HL-60 (cell line): ENCODE measurements around the gene SYT12.

ENCODE experiments used
- DNase-seq, 2 experiments: peaks; one replicate each; pipeline ENCODE4 v3.0.0-alpha.2; 2010 to 2020; ENCODE audit warnings: low read depth in 1 of 2, low spot score in 1 of 2
- H3K27ac ChIP-seq: fragments of 250-450 bp; sonication (Bioruptor Pico); replicated peaks from 2 replicates; pipeline ENCODE4 v1.5.1; 2020; ENCODE audit warnings: mild to moderate bottlenecking, moderate library complexity
- H3K27me3 ChIP-seq: fragments of 250-450 bp; sonication (Bioruptor Pico); 2 replicates; pipeline ENCODE4 v1.5.1; 2021; ENCODE audit warnings: mild to moderate bottlenecking, moderate library complexity; ENCODE audit not compliant: insufficient read depth, poor library complexity, severe bottlenecking
- H3K4me3 ChIP-seq: replicated peaks from 2 replicates; pipeline ENCODE4 v1.5.1; 2011; ENCODE audit warnings: mild to moderate bottlenecking, control low read depth, low read length; ENCODE audit not compliant: insufficient read depth
- GABPA ChIP-seq: IDR thresholded peaks from 2 replicates; pipeline ENCODE4 v1.6.1; 2012; ENCODE audit warnings: low read depth
- POLR2AphosphoS5 ChIP-seq: IDR thresholded peaks from 2 replicates; pipeline ENCODE4 v1.6.1; 2012; ENCODE audit warnings: low read depth
- SPI1 ChIP-seq: IDR thresholded peaks from 2 replicates; pipeline ENCODE4 v1.6.1; 2012; ENCODE audit warnings: low read depth, mild to moderate bottlenecking, borderline replicate concordance
- TF ChIP-seq, protein P1 (sequence below): IDR thresholded peaks from 2 replicates; pipeline ENCODE4 v1.6.1; 2012; ENCODE audit warnings: low read depth; ENCODE audit not compliant: insufficient replicate concordance
- TF ChIP-seq, protein P2 (sequence below): IDR thresholded peaks from one replicate; pipeline ENCODE4 v1.5.1; 2011; ENCODE audit warnings: low read length, control low read depth, inconsistent platforms; ENCODE audit not compliant: insufficient read depth

Gene SYT12

DNA sequence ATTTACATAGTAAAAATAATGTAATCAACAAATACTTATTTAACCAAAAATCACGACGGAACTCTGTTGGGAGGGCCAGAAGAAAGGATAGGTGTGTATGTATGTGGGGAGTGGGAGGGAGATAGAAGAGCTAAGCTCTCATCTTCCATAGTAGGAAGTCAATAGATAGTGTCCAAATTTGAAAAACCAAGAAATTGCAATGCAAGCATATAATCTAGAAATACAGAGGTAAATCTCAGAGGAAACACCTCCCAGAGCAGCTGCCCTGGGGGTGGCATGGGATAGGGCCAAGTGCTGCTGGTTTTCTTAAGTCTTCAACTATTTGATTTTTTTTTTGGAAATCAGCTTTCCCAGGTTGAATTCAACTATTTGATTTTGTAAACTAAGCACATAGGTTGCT is 30.9 kb upstream of the SYT12 start:
- no peak for DNase-seq
- Histone ChIP-seq H3K27ac (no peak overlapping the region), H3K4me3 (no peak overlapping the region), H3K27me3 (no peaks in the 10 kb centered on the region)
- TF ChIP-seq GABPA, result no peak
- TF ChIP-seq, protein P1, sequence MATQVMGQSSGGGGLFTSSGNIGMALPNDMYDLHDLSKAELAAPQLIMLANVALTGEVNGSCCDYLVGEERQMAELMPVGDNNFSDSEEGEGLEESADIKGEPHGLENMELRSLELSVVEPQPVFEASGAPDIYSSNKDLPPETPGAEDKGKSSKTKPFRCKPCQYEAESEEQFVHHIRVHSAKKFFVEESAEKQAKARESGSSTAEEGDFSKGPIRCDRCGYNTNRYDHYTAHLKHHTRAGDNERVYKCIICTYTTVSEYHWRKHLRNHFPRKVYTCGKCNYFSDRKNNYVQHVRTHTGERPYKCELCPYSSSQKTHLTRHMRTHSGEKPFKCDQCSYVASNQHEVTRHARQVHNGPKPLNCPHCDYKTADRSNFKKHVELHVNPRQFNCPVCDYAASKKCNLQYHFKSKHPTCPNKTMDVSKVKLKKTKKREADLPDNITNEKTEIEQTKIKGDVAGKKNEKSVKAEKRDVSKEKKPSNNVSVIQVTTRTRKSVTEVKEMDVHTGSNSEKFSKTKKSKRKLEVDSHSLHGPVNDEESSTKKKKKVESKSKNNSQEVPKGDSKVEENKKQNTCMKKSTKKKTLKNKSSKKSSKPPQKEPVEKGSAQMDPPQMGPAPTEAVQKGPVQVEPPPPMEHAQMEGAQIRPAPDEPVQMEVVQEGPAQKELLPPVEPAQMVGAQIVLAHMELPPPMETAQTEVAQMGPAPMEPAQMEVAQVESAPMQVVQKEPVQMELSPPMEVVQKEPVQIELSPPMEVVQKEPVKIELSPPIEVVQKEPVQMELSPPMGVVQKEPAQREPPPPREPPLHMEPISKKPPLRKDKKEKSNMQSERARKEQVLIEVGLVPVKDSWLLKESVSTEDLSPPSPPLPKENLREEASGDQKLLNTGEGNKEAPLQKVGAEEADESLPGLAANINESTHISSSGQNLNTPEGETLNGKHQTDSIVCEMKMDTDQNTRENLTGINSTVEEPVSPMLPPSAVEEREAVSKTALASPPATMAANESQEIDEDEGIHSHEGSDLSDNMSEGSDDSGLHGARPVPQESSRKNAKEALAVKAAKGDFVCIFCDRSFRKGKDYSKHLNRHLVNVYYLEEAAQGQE, result no peak

DNA sequence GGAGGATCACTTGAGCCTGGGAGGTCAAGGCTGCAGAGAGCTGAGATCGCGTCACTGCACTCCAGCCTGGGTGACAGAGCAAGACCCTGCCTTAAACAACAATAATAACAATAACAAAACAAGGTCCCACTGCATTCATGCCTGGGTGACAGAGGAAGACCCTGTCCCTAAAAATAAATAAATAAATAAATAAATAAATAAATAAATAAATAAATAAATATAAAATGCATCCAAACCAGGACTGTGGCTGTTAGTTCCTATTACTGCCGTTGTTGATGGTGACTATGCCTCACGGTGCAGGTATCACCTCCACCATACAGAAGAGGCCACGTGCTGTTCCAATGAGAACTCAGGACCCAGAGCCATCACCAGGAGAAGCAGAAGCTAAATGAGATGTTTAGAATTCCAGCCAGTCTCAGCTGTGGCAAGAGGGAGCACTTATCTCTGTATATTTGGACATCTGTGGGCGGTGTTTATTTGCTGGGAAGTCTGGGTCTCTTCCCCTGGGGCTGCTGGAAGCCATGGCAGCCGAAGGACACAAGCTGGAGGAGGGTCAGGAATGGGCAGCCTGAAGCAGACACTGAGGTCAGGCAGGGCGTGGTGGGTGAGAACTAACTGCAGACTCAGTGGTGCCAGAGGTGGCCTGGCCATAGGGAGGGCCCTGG is 26.2 kb upstream of the SYT12 start:
- Histone ChIP-seq H3K4me3 (no peak overlapping the region), H3K27me3 (no peaks in the 10 kb centered on the region), H3K27ac (no peak overlapping the region)
- DNase-seq, result no peak
- TF ChIP-seq POLR2AphosphoS5, result no peak
- no peak for TF ChIP-seq GABPA
- TF ChIP-seq, protein P1, result no peak
- no peak for TF ChIP-seq SPI1
- TF ChIP-seq, protein P2, sequence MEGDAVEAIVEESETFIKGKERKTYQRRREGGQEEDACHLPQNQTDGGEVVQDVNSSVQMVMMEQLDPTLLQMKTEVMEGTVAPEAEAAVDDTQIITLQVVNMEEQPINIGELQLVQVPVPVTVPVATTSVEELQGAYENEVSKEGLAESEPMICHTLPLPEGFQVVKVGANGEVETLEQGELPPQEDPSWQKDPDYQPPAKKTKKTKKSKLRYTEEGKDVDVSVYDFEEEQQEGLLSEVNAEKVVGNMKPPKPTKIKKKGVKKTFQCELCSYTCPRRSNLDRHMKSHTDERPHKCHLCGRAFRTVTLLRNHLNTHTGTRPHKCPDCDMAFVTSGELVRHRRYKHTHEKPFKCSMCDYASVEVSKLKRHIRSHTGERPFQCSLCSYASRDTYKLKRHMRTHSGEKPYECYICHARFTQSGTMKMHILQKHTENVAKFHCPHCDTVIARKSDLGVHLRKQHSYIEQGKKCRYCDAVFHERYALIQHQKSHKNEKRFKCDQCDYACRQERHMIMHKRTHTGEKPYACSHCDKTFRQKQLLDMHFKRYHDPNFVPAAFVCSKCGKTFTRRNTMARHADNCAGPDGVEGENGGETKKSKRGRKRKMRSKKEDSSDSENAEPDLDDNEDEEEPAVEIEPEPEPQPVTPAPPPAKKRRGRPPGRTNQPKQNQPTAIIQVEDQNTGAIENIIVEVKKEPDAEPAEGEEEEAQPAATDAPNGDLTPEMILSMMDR, result no peak

DNA sequence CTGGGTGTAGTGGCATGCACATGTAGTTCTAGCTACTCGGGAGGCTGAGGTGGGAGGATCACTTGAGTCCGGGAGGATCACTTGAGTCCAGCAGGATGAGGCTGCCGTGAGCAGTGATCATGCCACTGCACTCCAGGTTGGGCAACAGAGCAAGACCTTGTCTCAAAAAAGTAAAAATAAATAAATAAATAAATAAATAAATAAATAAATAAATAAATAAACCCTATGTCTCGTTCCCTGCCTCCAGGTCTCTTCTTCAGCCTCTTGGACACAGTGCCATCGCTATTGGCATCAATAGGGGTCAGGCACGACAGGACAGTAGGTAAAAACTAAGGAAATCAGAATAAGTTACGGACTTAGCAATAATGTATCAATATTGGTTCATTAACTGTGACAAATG is 23.4 kb upstream of the SYT12 start:
- Histone ChIP-seq H3K27ac (no peak overlapping the region), H3K4me3 (no peak overlapping the region), H3K27me3 (no peaks in the 10 kb centered on the region)
- DNase-seq, result no peak
- TF ChIP-seq, protein P1, result no peak

DNA sequence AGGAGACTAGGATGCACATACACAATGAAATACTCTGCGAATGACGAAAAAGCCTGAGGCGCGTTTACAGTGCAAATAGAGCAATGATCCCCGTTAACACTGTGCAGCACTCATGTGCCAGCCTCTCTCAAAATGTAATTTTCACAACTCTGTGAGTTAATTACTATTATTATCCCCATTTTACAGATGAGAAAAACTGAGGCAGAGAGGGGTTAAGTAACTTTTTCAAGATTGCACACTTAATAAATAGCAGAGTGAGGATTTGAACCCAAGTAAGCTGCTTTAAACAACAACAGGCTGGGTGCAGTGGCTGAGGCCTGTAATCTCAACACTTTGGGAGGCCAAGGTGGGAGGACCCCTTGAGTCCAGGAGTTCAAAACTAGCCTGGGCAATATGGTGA is 21.6 kb upstream of the SYT12 start:
- TF ChIP-seq, protein P1, result no peak
- TF ChIP-seq POLR2AphosphoS5 (no peak), GABPA (no peak), SPI1 (no peak)
- TF ChIP-seq, protein P2, result no peak
- H3K4me3 ChIP-seq, result no peak overlapping the region
- DNase-seq, result no peak
- no peaks in the 10 kb centered on the region for H3K27me3 ChIP-seq
- H3K27ac ChIP-seq, result no peak overlapping the region
